ENCODE measurements around the gene XYLT2. TPM values are rescaled to one million over a fixed set of nuclear protein-coding genes. Genes with fewer than 3 reads are reported as not detected.

Gene XYLT2
- total RNA-seq, 1 donor from 2014 or later = 19.5 TPM

DNA sequence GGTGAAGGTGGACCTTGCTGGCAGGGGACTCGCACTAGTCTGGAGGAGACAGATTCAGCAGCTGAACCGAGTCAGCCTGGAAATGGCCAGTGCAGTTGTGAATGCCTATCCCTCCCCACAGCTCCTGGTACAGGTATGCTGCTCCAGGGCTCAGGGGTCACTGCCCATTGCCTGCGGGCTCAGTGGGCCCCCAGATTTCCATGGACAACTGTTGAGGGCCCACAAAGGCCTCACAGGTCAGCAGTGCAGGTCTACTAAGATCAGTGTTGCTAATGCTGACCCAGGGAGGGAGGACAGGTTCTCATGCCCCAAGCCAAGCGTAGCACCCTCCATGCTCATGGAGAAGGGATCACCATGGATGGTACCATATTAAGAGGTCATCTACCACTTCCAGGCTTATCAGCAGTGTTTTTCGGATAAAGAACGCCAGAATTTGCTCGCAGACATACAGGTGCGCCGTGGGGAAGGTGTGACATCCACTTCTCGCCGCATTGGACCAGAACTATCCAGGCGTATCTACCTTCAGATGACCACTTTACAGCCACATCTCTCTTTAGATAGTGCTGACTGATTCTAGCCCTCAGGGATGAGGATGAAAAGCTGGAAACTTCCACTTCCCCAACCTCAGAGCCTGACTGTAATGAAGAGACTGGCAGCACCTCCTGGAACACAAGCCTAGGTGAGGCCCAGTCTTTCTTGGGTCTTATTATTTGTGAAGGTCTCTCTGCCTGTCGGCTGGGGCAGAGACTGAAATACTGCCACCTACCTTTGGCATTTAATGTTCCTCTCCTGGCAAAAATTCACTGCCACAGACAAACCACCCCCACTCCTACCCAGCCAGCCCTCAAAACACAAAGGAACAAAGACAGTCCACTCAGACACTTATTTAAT is 34.7 kb downstream of the XYLT2 start:
- H3K36me3 ChIP-seq (ENCODE audit: control insufficient read depth, insufficient read depth, low read length) = peaks cover 22% of the 10 kb centered on the region
- peak; percentile 77 for FAIRE-seq
- TF ChIP-seq, protein P1, sequence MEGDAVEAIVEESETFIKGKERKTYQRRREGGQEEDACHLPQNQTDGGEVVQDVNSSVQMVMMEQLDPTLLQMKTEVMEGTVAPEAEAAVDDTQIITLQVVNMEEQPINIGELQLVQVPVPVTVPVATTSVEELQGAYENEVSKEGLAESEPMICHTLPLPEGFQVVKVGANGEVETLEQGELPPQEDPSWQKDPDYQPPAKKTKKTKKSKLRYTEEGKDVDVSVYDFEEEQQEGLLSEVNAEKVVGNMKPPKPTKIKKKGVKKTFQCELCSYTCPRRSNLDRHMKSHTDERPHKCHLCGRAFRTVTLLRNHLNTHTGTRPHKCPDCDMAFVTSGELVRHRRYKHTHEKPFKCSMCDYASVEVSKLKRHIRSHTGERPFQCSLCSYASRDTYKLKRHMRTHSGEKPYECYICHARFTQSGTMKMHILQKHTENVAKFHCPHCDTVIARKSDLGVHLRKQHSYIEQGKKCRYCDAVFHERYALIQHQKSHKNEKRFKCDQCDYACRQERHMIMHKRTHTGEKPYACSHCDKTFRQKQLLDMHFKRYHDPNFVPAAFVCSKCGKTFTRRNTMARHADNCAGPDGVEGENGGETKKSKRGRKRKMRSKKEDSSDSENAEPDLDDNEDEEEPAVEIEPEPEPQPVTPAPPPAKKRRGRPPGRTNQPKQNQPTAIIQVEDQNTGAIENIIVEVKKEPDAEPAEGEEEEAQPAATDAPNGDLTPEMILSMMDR (IDR thresholded peaks at IDR 0.05; ENCODE audit: insufficient read depth, low read length, severe bottlenecking) = peak; percentile 34

DNA sequence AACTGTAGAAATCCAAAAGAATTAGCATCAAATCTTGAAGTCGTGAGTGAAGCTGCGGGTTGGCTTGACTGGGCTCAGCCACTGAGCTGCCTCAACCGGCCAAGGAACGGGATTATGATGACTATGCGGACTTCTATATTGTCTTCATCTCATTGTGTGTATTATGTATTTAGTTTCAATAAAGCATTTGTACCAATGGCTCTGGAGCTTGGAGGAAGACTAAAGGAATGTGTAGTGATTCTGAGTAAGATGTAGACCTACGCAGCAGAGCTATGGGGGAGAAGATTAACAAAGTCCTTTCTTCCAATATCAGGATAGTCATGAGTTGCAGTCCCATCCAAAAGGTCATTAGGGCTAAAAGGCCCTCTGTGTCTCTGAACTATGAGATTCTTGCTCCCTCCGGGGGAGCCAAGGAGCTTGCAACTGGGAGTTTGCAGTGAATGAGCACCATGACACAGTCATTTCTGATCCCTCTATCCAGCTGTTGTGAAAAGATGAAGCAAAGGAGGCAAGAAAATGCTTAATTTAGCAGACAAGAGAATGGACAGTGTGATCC is 35.4 kb downstream of the XYLT2 start:
- Histone ChIP-seq H3K4me3 (ENCODE audit: low read depth, low read length) (no peak overlapping the region), H3K36me3 (ENCODE audit: control insufficient read depth, insufficient read depth, low read length) (peaks cover 24% of the 10 kb centered on the region), H3K27me3 (ENCODE audit: control insufficient read depth, insufficient read depth, low read length) (no peaks in the 10 kb centered on the region)
- TF ChIP-seq, protein P1 (IDR thresholded peaks at IDR 0.05; ENCODE audit: insufficient read depth, low read length, severe bottlenecking) = no peak
- DNase-seq (ENCODE audit: low read depth) (no peak), FAIRE-seq (no peak)

More for the DNA sequence above, 34.7 kb downstream of the XYLT2 start:
- Histone ChIP-seq H3K4me3 (ENCODE audit: low read depth, low read length) (no peak overlapping the region), H3K27me3 (ENCODE audit: control insufficient read depth, insufficient read depth, low read length) (no peaks in the 10 kb centered on the region)
- peak; percentile 15 for DNase-seq (ENCODE audit: low read depth)

DNA sequence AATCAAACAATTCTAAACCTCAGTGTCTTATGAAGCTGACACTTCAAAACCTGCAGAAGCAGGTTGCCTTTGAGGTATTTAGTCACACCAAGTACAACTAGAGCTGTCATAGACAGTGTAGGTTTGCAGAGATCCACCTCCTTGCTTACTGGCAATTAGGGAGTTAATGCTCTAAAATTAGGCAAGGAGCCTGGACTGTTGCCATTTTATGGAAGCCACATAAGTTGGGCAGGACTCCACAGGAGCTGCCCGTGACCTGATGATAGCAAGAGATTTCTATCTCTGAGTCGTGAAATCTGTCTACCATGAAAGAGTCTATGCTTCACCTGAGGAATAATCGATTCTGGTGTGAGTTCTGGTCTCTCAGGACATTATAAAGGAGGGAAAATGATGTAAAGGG is 36.0 kb downstream of the XYLT2 start:
- H3K27me3 ChIP-seq (ENCODE audit: control insufficient read depth, insufficient read depth, low read length) = no peaks in the 10 kb centered on the region
- no peak for DNase-seq (ENCODE audit: low read depth)
- H3K4me3 ChIP-seq (ENCODE audit: low read depth, low read length) = no peak overlapping the region
- no peak for FAIRE-seq
- TF ChIP-seq, protein P1 (IDR thresholded peaks at IDR 0.05; ENCODE audit: insufficient read depth, low read length, severe bottlenecking) = no peak
- peaks cover 28% of the 10 kb centered on the region for H3K36me3 ChIP-seq (ENCODE audit: control insufficient read depth, insufficient read depth, low read length)

DNA sequence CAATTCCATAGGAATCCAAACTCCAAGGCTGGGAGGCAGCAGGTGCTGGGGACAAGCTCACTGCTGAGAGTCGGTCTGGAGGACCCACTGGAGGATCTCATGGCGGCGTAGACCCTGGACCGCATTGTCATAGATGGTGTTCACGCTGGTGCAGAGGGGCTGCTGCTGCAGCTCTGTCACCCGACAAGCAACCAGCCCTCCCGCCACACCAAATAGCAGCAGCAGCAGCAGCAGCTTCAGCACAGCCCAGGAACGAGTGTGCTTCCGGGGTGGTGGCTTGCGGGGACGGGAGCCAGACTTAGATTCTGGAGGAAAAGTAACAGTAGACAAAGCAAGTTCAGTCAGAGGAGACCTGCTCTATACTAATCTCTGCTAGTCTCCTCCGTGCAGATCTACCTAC is 37.0 kb downstream of the XYLT2 start:
- H3K27me3 ChIP-seq (ENCODE audit: control insufficient read depth, insufficient read depth, low read length) = no peaks in the 10 kb centered on the region
- FAIRE-seq = no peak
- no peak overlapping the region for H3K4me3 ChIP-seq (ENCODE audit: low read depth, low read length)
- DNase-seq (ENCODE audit: low read depth) = no peak
- H3K36me3 ChIP-seq (ENCODE audit: control insufficient read depth, insufficient read depth, low read length) = peaks cover 36% of the 10 kb centered on the region
- TF ChIP-seq, protein P1 (IDR thresholded peaks at IDR 0.05; ENCODE audit: insufficient read depth, low read length, severe bottlenecking) = no peak

DNA sequence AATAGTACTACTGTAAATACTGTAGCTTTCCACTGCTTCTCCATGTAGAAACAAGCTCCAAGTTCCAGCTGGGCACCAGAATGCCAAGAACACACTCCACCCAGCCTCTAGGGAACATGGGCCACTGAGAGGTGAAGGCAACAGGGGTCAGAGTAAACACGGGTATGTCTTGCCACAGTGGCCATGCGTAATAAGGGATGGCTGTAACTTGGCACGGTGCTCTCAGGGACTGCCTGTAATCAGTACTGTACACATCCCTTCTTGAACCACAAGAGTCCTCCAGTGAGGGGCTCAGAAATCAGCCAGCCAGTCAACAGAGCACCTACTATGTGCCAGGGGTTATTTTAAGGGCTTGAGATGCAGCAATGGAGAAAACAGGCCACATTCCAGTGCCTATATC is 40.6 kb downstream of the XYLT2 start:
- TF ChIP-seq, protein P1 (IDR thresholded peaks at IDR 0.05; ENCODE audit: insufficient read depth, low read length, severe bottlenecking) = no peak
- peaks cover 51% of the 10 kb centered on the region for H3K36me3 ChIP-seq (ENCODE audit: control insufficient read depth, insufficient read depth, low read length)
- H3K27me3 ChIP-seq (ENCODE audit: control insufficient read depth, insufficient read depth, low read length) = no peaks in the 10 kb centered on the region
- no peak overlapping the region for H3K4me3 ChIP-seq (ENCODE audit: low read depth, low read length)
- FAIRE-seq (no peak), DNase-seq (ENCODE audit: low read depth) (no peak)
